Measurements from ENCODE around the gene PARD3B.

- TF ChIP-seq SUZ12 (IDR thresholded peaks at IDR 0.05; ENCODE audit: extremely low read depth, insufficient read depth, insufficient read length), result no peak
- TF ChIP-seq YY1 (IDR thresholded peaks at IDR 0.05; ENCODE audit: insufficient read depth, insufficient read length), result no peak
Measured at GRCh38 chr2:204670124-204670523, 124.8 kb downstream of the PARD3B start.

All from NT2/D1 (cell line).